Right ventricle myocardium inferior (tissue), 1 donor: ENCODE data around the gene OR5K2. TPM values are rescaled to one million over a fixed set of nuclear protein-coding genes. Genes with fewer than 3 reads are reported as not detected.

Experiments
- ATAC-seq: fragments of 200-7000 bp; cut with Tn5 transposase; one replicate; pipeline ENCODE4 v1.9.1; 2020; ENCODE audit warnings: mild to moderate bottlenecking, moderate library complexity
- DNase-seq: peaks from one replicate; pipeline ENCODE4 v3.0.0; 2021; ENCODE audit errors: missing footprints
- intact Hi-C: fragments of 100-400 bp; cut with DNase I; formaldehyde crosslinking; loops from one replicate; pipeline ENCODE4 v1.11.0; 2022
- long read RNA-seq: library from polyadenylated mRNA; unstranded; transcript quantifications from one replicate; pipeline ENCODE4 v2.0.0, GENCODE V29; 2021
- total RNA-seq: library from RNA; stranded (reverse); fragmentation: NEBNext Ultra II Directional; extraction: Animal tissue kit (Norgen Biotek cat#: 25700); gene quantifications from one replicate; pipeline ENCODE4 v1.2.1, GENCODE V29; 2021
- donor health status: DM: no; HTN: yes; CAD: no; lungs with severe emphysema.

OR5K2 gene
- not detected for total RNA-seq
- long read RNA-seq, result 0 reads

- ATAC-seq (no peak), DNase-seq (no peak)
- intact Hi-C loops, result no loop called here
Observed at GRCh38 chr3:98497381-98497780, at the start of gene OR5K2. Gene OR5K2, plus strand, starts transcription at chr3:98497681. Its CDS starts 0 bp downstream, at chr3:98497681.

DNA sequence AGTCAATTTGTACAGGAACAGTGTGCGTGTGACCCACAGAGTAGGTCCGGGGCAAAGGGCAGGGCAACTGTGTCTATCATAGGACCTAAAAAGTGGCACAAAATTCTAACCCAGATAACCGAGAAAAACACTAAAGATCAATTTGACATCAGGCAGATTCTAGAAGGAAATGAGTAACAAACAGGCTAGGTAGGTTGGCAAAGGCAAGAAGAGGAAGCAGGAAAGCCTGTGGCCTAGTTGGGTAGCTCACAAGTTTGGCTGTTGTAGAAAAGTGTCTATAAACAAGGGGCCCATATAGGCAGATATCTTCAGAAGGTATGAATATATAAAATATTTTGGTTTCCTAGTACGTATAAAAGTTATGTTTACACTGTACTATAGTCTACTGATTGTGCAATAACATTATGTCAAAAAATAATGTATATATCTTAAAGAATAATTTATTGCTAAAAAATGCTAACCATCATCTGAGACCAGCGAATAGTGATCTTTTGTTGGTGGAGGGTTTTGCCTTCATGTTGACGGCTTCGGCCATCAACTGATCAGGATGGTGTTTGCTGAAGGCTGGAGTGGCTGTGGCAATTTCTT is 47.8 kb upstream of the OR5K2 start:
- DNase-seq, result no peak
- intact Hi-C loops, result no loop called here
- ATAC-seq, result no peak

GRCh38 chr3:98450372-98450771 is 47.1 kb upstream of the OR5K2 start:
- intact Hi-C loops, result no loop called here
- DNase-seq, result no peak
- ATAC-seq, result no peak

DNA sequence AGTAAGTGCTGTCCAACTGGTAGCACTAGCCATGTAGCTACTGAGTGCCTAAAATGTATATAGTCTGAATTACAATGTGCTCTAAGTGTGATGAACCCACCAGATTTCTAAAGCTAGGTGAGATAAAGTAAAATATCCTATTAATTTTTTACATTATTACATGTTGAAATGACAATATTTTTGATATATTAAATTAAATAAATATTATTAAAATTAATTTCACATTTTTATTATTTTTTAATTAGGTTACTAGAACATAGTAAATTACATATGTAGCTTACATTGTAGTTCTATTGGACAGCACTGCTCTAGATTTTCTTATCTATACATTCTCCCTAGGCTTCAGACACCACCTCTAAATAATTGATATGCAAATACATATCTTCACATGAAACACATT is 43.7 kb upstream of the OR5K2 start:
- DNase-seq, result no peak
- ATAC-seq, result no peak
- intact Hi-C loops, result no loop called here

DNA sequence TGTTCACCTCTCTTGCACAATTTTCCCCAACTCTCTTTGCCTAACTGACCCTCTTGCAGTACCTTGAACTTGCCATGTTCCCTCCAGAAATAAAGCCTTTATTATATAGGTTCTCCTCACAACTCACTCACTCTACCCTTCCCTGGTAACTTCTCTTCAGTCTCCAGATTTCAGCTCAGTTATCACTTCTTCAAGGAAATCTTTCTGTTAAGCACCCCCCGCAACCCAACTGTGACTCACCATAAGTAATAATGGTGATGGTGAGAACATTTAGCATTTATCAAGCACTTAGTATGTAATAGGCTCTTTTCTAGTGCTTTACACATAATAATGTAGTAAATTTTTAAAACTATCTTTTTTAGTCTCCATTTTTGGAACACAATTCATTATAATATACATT is 42.6 kb upstream of the OR5K2 start:
- intact Hi-C loops, result no loop called here
- ATAC-seq (no peak), DNase-seq (no peak)

DNA sequence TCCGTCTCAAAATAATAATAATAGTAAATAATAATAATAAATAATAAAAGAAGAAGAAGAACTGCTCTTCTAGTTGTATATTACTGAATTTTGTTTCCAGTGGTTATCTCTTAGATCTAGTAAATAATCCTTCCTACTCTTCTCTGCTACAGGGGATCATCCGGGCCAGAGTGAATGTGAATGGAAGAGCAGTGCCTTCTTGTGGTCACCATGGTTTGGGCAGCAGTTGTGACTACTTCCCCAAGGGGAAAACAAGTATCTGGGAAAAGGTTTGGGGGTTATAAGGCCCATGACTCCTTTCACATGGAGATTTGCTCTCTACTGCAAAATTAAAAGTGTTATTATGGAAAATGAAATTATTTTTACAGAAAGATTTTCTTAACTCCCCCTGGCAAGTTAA is 39.9 kb upstream of the OR5K2 start:
- intact Hi-C loops, result no loop called here
- ATAC-seq (no peak), DNase-seq (no peak)

DNA sequence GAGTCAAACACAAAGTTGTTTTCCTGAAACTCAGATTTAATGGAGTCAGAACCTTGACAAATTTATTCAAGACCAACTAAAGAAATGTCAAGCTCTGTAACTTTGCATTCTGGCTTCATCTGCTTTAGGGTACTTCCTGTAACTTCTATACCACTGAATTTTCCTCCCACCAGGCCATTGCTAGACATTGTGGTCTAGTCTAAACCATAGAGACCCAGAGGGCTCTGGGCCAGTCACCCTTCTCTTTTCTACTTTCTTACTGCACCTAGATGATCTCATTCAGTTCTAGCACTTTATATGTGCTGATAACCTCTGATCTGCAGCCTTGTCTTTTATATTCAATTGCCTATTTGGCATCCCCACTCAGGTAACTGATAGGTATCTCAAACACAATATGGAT is 37.3 kb upstream of the OR5K2 start:
- intact Hi-C loops, result no loop called here
- ATAC-seq (no peak), DNase-seq (no peak)

DNA sequence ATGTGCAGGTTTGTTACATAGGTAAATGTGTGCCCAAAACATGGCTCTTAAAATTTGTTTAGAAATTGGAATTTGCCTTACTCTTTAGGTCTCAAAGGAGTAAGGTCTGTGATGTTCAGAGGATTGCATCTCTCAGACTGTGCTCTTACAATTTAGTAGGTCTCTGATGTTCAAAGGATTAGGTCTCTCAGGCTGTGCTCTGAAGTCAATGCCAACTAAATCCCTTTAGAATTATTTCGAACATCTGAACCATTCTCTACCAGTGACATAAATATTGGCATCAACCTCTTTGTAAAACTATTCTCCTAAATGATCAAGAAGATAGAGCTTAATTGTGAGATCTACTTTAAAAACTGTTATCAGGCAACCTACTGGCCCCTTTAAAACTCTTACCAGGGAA is 34.6 kb upstream of the OR5K2 start, which contains the start of gene OR5K1:
Gene OR5K1, plus strand, starts transcription at position 301 of the 400 bp plus-strand sequence. CDS start 6,376 bp downstream, outside the sequence.
- intact Hi-C loops, result no loop called here
- ATAC-seq (no peak), DNase-seq (no peak)

DNA sequence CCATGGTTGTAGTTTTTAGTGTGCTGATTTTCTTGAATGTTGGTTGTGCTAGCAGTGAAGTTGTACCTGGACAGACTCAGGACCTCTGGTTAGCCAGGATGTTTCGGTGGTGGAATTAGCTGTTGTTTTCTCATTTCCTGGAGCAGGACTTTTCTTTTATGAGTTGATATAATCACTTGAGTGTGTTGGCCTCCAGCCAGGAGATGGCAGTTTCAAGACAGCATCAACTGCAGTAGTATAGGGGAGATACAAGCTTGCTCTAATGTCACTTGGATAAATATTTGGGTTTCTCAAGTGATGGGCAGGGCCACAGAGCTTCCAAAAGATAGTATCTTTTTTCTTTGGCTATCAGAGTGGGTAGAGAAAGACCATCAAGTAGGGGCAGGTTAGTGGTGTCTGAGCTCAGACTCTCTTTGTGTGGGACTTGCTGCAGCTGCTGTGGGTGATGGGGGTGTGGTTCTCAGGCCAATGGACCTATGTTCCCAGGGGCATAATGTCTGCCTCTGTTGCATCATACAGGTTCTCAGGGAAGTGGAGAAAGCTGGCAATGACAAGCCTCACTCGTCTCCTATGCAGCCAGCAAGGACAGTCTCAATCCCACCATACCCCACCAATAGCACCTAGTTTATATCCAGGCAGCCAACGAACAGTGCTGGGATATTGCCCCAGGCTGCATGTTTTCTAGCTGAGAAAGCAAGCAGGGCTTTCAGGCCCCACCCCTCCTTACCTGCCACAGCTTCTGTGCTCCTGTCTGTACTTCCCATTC is 14.6 kb upstream of the OR5K2 start:
- no peak for ATAC-seq
- DNase-seq, result no peak
- intact Hi-C loops, result no loop called here

GRCh38 chr3:98483626-98484025 is 13.9 kb upstream of the OR5K2 start:
- ATAC-seq, result no peak
- intact Hi-C loops, result no loop called here

DNA sequence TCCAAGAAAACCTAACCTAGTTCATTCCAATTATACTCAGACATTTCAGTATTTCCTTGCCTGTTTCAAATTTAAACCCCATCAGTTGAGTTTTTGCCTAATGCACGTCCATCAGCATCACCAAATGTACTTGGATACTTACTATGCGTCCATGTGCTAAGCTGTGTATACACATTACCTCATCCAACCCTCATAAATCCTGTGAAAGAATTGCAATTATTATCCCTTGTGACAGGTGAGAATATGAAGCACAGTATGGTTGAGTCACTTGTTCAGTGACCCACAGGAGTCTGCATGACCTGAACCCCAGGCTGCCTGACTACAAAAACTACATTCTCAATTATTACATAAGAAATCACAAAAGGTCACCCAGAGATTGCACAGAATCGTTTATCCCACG is 2.5 kb downstream of the OR5K2 start:
- ATAC-seq (no peak), DNase-seq (no peak)
- intact Hi-C loops, result no loop called here

More at GRCh38 chr3:98483626-98484025, 13.9 kb upstream of the OR5K2 start:
- DNase-seq, result no peak

DNA sequence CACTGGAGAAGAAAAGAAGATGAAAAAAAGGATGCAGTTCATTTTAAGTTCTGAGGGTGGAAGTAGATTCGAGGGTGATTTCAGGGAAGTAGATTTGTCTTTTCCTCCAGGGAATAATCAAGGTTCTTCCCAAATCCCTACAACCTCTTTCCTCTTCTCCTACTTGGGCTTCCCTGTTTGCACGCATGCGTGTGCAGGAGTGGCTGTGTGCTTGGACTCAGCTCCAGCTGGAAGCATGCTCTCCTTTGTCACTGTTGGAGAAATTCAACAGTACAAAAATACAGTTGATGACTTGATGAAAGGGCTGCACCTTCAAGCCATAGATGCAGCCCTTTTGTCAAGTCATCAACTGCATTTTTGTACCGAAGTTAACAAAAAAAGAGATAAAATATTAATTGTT is 3.8 kb downstream of the OR5K2 start:
- no peak for ATAC-seq
- DNase-seq, result no peak
- intact Hi-C loops, result no loop called here

DNA sequence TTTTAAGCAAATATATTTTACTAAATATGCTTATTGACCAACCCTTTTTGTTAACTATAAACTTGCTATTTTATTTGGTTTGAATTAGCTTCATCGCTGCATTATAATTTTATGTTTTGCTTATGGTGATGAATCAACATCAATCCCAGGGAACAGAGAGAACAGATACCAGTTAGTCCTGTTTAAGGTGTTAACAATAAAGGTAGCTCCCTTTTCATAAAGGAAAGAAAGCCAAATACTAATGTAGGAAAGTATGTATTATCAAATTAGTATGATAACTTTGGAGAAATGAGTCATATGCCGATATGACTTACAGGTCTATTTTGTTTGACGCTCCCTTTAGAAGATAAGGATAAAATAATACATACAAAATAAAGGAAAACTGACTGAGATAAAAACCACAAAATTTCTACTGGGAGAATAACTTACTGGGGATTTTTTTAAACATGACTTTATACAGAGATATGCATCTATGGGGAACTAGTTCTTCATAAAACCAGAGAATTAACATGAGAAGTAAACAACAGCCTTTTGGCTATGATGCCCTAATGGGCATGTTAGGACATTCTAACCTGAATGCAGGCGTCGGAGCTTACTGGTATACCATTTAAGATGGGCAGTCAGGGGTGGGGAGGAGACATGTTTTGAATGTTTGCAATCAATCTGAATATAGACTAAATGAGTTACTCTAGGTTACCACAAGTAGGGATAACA is 4.5 kb downstream of the OR5K2 start:
- DNase-seq (no peak), ATAC-seq (no peak)
- intact Hi-C loops, result no loop called here

- ATAC-seq (no peak), DNase-seq (no peak)
- intact Hi-C loops, result no loop called here
Observed at GRCh38 chr3:98504539-98504938, 7.1 kb downstream of the OR5K2 start.

DNA sequence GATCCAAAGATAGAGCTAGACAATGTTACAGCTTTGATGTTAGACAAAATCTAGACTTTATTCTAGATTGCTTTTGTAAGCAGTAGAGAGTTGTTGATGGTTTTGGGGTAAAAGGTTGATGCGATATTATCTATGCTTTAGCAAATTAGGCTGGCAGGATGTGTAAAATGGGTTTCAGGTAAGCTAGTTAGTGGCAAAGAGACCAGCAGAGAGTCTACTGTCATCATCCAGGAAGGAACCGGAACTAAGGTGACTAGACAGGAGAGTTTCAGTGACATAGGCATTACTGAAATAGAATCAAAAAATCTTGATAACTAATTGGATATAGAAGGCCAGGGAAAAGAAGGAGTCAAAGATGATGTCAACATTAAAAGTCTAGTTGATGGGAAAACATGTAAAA is 11.1 kb downstream of the OR5K2 start:
- no peak for DNase-seq
- intact Hi-C loops, result no loop called here

GRCh38 chr3:98512576-98512975 is 15.1 kb downstream of the OR5K2 start:
- ATAC-seq, result no peak
- intact Hi-C loops, result no loop called here
- no peak for DNase-seq

More for the DNA sequence above, 11.1 kb downstream of the OR5K2 start:
- no peak for ATAC-seq

DNA sequence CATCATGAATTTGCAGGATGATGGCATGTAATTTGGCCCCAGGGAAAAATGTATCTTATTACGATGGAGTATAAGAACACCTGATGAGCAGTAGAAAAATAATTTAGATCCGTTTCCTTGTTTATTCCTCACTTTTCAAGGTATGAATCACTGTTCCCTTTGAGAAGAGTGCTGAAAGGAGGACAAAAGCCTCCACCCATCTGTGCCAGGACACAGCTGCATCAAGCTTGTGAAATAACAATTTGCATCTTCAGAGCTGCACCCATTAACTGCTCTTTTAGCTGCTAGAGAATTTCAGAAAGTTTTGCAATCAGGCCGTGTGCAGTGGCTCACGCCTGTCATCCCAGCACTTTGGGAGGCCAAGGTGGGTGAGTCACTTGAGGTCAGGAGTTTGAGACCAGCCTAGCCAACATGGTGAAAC is 15.6 kb downstream of the OR5K2 start:
- DNase-seq (no peak), ATAC-seq (no peak)
- intact Hi-C loops, result no loop called here

DNA sequence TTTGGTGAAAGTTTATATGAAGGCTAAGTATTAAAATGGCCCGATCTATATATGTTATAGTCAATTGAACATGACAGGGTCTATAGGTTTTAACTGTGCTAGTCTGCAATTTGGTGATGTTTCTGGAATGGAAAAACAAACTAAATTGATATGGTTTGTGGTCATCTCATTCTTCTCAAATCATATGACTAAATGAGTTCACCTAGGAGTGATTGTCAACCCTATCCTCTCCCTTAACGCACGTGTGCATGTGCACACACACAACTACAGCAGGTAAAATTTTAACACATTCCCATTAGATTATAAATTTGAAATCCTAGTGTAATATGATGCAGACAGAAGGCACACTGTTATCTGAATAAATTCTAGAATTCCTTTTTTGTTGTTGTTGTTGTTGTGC is 16.3 kb downstream of the OR5K2 start:
- DNase-seq (no peak), ATAC-seq (no peak)
- intact Hi-C loops, result no loop called here

DNA sequence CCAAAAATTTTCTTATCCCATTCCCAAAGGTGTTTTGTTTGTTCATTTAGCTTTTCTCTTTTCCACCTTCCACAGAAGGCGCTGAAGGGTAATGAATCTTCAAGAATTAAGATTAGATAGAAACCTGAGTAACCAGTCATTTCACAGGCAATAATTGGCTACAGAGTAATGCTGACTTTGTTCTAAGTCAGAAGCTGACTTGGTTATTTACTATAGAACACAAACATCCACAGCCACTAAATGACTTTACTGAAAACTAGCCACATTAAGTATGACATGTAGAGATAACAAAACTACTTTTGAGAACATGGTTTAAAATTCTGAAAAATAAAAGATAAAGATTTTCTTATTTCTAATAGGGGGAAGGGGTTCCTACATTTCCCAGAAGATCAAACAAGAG is 17.5 kb downstream of the OR5K2 start:
- no peak for DNase-seq
- intact Hi-C loops, result no loop called here
- ATAC-seq, result no peak

- no peak for ATAC-seq
- intact Hi-C loops, result no loop called here
- DNase-seq, result no peak
Observed at GRCh38 chr3:98518816-98519215, 21.3 kb downstream of the OR5K2 start.
